ENCODE measurements around the gene PSEN1. TPM values are rescaled to one million over a fixed set of nuclear protein-coding genes. Genes with fewer than 3 reads are reported as not detected.

Gene PSEN1
- total and polyA plus RNA-seq, 2 of the 8 experiments (the other 6 are each of a cell fraction or from before 2014, with no cell fraction given), result 10.1 to 38.7 TPM

GRCh38 chr14:73102806-73103497 lies 33.4 kb upstream of the PSEN1 start:
- Histone ChIP-seq H3K23ac (ENCODE audit: insufficient read length) (no peak overlapping the region), H2BK120ac (replicated peaks; ENCODE audit: low read depth, low read length) (no peak overlapping the region), H3K27ac (ENCODE audit: low read depth, low read length) (no peak overlapping the region), H2BK20ac (ENCODE audit: low read length) (no peak overlapping the region), H3K4me1 (replicated peaks in 1 of 4; ENCODE audit: control insufficient read depth in 3 of 4, insufficient read depth in 4 of 4, low read length in 3 of 4) (no peaks in the 10 kb centered on the region), H3K9me3 (ENCODE audit: insufficient read depth in 2 of 2, low read depth in 1 of 2, low read length in 1 of 2) (no peaks in the 10 kb centered on the region), H2BK12ac (ENCODE audit: low read depth, low read length) (no peak overlapping the region), H3K14ac (ENCODE audit: insufficient read length) (no peak overlapping the region), H3K23me2 (ENCODE audit: low read depth, low read length) (no peaks in the 10 kb centered on the region), H2AK5ac (ENCODE audit: low read depth, low read length) (no peak overlapping the region), H4K5ac (ENCODE audit: insufficient read length, low read depth, low read length) (no peak overlapping the region), H3K79me1 (ENCODE audit: low read depth, low read length) (peaks cover under 1% of the 10 kb centered on the region; the same call in 1 of the 2 replicates), H3K27me3 (replicated peaks in 1 of 4; ENCODE audit: control insufficient read depth in 3 of 4, extremely low read depth in 1 of 4, insufficient read depth in 3 of 4, low read length in 3 of 4) (no peaks in the 10 kb centered on the region), H3K4me2 (ENCODE audit: insufficient read depth in 1 of 2, low read depth in 2 of 2, low read length in 2 of 2) (no peak overlapping the region), H3K4me3 (ENCODE audit: extremely low read depth in 1 of 4, insufficient read depth in 2 of 4, low read depth in 3 of 4, low read length in 4 of 4) (no peak overlapping the region), H3K79me2 (ENCODE audit: control insufficient read depth in 1 of 2, insufficient read depth in 2 of 2, low read length in 2 of 2) (peaks cover 0 to 9% of the 10 kb centered on the region in 2 experiments; a peak in 3 of 4 replicates), H3K56ac (replicated peaks; ENCODE audit: insufficient read length, low read depth, low read length) (no peak overlapping the region), H2BK5ac (ENCODE audit: low read depth, low read length) (no peak overlapping the region), H4K20me1 (replicated peaks in 1 of 2; ENCODE audit: control insufficient read depth in 1 of 2, insufficient read depth in 2 of 2, low read length in 2 of 2) (peaks cover 2% of the 10 kb centered on the region in 2 experiments), H3K9ac (replicated peaks in 1 of 4; ENCODE audit: extremely low read depth in 1 of 4, low read depth in 3 of 4, low read length in 3 of 4) (no peak overlapping the region), H3K36me3 (ENCODE audit: control insufficient read depth in 2 of 4, insufficient read depth in 4 of 4, low read length in 3 of 4) (peaks cover 30 to 99% (median 61%) of the 10 kb centered on the region in 4 experiments), H3K18ac (ENCODE audit: extremely low read depth, low read length) (no peak overlapping the region), H2AFZ (ENCODE audit: low read length) (no peak overlapping the region), H2BK15ac (ENCODE audit: low read length) (no peak overlapping the region), H4K8ac (ENCODE audit: extremely low read depth, insufficient read depth, low read length) (no peak overlapping the region), H4K91ac (replicated peaks; ENCODE audit: insufficient read length, low read length) (no peak overlapping the region), H3K4ac (replicated peaks; ENCODE audit: insufficient read length, low read depth, low read length) (no peak overlapping the region)
- CTCF ChIA-PET (ENCODE audit: partially characterized antibody), result no interaction called here
- TF ChIP-seq GTF2F1 (IDR thresholded peaks at IDR 0.05; ENCODE audit: borderline replicate concordance, low read depth, low read length), result no peak
- POLR2A ChIA-PET (ENCODE audit: partially characterized antibody), result interaction anchor here (1.4 to 1.6 kb wide), 3 partner anchors 21 to 354 kb away, joined by 4 read pairs; no protein-coding TSS in a partner anchor
- FAIRE-seq (no peak), DNase-seq (ENCODE audit: low read depth in 1 of 2, low spot score in 2 of 2) (no peak)
- 97 to 99% methylated on average over 15 to 27 of the region's 27 CpGs for WGBS, 2 experiments (ENCODE audit: extremely low coverage in 1 of 2, insufficient coverage in 1 of 2, insufficient read length in 1 of 2, insufficient replicate concordance in 2 of 2, low coverage in 1 of 2, low lambda C conversion rate in 2 of 2, missing lambda C conversion rate in 1 of 2)

All from H1 (cell line).